Suppressor macrophage treated with lipopolysaccharide for 1 hour (primary cell): ENCODE data around the gene DAB2IP.

Experiments
- DNase-seq, 3 donors: peaks; one replicate each; pipeline ENCODE4 v3.0.0-alpha.2; 2020 to 2022

Gene DAB2IP

DNA sequence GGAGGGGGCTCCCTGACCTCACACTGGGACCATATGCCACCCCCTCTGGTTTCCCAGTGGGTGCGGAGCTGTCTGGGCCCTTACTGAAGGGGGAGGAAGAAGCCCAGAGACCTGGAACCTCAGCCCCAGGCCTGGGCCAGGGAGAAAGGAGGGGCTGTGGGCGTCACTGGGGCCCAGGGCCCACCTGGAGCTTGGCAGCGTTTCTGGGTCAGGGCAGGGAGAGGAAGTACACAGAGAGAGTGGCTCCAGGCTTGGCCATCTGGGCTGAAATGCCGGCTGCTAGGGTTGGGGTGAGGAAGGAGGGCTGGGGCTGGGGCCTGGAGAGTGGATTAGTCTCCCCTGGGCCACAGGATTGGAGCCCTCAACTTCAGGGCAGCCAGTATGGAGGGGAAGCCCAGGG is 6.4 kb upstream of the DAB2IP start:
- no peak for DNase-seq

GRCh38 chr9:121645853-121646807 is 5.3 kb upstream of the DAB2IP start:
- DNase-seq: no peak

DNA sequence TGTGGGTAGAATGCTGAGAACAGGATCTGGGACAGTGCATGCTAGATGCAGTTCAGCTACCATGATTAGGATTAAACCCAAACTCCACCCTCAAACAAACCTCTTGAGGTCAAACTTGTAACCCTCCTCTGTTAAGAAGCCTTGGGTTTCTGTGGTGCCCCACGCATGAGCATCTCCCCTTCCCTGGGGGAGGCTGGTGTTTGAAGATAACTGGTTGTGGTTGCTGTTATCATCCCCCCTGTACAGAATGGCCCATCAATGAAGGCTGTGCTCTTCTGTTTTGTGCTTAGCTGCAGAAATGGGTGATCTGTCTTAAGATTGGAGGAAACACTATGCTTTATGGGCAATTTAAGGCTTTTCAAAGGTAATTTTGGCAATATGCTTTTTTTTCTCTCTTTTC is 4.4 kb upstream of the DAB2IP start:
- no peak for DNase-seq

GRCh38 chr9:121648172-121648571 is 3.3 kb upstream of the DAB2IP start:
- DNase-seq: no peak

DNA sequence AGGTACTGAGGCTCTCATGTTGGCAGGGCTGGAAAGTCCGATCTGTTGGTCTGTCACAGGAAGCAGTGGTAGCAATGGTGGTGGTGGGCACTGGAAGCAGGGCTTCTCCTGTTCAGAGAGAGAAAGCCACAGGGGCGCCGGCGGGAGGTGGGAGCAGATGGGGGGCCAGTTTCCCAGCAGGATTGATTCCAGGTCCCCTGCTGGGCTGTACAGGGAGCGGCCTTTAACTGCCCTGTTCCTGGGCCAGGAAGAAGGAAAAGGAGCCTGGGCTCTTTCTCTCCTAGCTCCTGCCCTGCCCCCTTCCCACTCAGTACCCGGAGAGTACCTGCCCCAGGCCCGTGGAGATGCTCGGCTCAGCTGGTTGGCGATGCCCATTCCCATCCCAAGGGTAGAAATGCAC is 2.6 kb upstream of the DAB2IP start:
- no peak for DNase-seq

DNA sequence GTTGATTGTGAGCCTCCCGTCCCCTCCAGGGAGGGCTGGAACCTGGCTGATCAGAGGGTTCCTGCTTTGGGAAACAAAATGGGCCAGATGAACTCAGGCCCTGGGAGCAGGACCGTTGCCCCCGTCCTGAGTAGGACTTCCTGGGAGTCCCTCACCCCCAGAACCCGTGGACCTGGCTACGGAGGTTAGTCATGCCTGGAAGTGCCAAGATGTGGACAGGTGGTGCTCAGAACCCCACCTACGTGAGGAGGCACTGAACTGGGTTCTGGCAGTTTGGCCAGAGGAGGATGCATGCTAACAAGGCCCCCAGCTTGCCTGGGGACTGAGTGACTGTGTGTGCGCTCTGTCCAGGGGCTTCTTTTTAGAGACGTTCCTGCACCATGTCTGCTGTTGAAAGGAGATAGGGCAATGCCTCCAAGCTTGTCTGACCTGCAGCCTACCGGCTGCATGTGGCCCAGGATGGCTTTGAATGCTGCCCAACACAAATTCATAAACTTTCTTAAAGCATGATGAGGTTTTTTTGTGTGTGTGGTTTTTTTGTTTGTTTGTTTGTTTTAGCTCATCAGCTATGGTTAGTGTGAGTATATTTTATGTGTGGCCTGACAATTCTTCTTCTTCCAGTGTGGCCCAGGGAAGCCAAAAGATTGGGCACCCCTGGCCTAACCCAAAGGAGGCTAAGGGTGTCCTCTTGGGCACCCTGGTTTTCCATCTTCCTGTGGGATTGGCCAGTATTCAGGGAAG is 1.8 kb upstream of the DAB2IP start:
- DNase-seq: no peak

GRCh38 chr9:121650217-121651007 is 1.0 kb upstream of the DAB2IP start:
- DNase-seq: peak; percentile 43 to 71 (median 47)

DNA sequence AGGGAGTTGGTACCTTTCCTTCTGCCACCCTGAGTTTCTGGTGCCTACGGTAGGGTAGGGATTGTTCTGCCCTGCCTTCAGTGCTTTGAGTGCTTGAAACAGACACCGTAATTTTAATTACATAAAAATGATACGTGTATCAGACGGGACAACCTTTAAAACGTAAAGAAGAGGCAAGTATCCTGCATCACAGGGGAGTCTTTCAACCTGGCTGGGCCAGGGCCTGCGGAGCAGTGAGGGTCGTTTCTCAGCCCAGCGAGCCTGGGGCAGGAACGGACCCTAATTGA is 483 bp upstream of the DAB2IP start:
- DNase-seq: no peak

DNA sequence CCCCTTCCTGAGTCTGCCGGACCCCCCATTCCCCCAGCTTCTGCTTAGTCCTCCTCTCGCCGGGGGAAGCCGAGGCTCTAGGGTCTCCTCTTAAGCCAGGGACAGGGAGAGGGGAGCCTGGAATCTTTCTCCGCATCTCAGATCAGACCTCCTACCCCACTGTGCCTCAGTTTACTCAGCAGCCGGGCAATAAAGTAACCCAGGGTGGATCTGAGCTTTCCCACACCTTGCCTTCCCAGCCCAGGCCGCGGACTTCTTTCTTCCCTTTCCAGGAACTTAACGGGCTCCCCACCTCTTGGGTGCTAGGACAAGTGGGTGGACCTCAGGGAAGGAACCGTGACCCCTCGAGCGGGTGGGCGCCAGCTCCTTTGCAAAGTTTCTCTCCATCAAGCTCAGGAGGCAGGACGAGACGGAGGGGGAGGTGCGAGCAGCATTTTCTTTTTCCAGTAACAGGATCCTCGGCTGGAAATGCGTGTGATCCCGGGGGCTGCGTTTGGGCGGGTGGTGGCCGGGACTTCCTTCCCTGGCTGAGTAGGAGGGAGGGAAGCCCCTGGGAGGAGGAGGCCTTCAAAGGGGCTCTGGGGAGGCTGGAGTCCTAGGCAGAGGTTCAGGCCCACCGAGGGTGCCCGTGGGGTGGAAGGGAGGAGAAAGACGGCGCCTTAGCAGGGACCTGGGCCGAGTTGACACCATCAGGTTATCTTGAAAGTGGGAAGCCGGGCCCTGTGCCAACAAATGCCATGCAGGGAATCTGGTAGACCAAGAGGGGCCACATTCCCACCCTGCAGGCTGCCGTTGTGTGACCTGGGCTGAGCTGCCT is 795 bp downstream of the DAB2IP start:
- peak in 1 of 3 donors; percentile 28 for DNase-seq

DNA sequence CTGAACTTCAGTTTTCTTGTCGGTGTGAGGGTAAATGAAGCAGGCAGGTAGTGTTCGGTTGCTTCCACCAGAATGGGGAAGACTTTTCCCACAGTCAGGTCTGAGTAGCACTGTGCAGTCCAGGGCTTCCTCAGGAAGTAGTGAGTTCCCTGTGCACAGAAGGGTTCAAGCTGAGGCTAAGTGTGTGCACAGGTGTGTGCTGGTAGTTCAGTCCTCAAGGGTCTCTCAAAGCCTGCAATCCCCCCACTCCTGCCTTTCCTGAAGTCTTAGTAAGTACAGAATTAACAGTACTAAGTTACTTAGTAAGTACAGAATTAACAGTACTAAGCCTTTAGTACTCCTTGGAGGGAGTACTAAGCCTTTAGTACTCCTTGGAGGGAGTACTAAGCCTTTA is 1.4 kb downstream of the DAB2IP start:
- DNase-seq: no peak

DNA sequence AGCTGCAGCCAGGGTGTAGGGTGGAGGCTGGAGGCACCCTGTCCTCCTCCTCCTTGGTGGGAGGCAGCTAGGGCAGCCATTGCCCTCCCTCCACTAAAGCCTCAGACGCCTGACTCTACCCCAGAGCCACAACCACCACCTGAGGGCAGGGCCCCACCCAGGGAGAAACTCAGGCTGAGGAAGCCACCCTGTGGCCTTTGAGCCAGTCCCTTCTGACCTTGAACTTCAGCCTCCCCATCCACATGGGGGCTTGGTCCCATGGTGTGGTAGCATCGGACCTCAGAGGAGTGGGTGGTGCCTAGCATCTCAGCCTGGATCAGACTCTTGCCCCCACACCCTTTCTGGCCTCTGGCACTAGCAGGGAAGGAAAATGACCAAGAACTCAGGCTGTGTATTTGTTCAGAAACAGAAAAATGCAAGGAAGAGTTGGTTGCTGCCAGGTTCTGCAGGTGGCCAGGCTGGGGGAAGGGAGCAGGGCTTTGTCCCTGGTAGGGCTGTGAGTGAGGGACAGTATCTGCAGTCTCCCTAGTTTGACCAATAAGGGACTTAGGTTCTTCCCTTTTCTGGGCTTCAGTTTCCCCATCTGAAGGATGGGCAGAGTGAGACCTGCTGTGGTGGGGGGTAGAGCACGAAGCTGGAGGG is 3.2 kb downstream of the DAB2IP start:
- DNase-seq: no peak

DNA sequence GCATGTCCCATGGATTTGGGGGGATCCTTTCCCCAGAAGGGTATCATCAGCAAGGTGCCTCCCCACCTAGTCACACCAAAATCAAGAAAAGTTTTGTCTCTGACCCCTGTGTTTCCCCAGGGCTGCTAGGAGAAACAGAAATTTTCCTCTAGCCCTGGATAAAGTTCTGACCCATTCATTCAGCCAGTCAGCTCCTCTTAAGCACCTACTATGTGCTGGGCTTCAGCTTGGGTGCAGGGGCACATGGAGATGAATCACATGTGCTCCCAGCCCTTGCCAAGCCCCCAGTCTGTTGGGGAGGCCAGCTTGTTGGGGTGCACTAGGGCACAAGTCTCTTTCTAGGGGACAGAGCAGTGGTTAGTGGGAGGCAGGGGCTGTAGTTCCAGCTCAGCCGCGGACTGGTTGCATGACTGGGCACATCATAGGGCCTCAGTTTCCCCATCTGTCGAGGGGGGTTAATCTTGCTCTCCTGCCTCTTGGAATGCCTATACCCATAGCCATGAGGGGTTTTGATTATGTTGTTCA is 3.9 kb downstream of the DAB2IP start:
- no peak for DNase-seq

DNA sequence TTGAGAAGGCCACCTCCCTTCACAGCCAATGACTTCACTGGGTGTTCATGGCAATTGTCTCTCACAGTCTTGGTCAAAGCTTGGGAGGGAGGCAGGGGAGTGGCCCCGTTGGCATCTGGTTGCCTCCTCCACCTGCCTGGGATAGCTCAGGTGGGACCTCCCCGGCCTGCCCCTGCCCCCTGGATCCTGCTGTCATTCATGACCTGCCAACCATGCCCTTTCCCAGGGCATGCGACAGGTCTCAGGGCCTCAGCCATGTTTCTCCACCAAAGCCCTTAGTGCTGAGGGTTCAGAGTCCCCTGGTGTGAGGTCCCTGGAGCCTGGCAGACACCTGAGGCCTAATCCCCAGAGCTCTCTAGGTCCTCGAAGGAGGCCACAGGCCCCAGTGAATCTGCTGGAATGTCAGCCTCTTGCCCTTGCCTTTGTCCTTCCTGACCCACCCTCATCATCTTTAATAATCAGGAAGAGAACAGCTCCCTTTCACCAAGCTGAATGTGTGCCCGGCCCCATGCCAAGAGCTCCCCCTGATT is 5.6 kb downstream of the DAB2IP start:
- no peak for DNase-seq

GRCh38 chr9:121658166-121658565 is 6.7 kb downstream of the DAB2IP start:
- DNase-seq: no peak

GRCh38 chr9:121658591-121658990 is 7.2 kb downstream of the DAB2IP start:
- DNase-seq: no peak

DNA sequence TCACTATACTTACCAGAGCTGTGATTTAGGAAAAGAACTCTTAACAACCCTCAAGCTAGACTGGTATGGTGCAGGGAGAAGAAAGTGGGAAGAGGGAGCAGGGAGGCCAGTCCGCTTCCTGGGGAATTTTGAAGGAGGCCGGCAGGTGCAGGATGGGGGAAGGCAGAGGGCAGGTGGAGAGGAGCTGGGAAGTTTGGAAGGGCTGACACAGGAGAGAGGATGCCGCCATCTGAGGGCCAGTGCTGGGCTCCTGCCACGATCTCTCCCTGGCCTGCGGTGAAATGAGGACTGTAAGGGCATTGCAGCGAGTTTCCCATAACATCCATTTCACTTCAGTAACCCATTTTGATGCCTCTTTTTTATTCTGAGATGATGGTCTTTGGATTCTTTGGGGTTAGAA is 8.9 kb downstream of the DAB2IP start:
- no peak for DNase-seq

GRCh38 chr9:121660876-121661275 is 9.4 kb downstream of the DAB2IP start:
- no peak for DNase-seq

DNA sequence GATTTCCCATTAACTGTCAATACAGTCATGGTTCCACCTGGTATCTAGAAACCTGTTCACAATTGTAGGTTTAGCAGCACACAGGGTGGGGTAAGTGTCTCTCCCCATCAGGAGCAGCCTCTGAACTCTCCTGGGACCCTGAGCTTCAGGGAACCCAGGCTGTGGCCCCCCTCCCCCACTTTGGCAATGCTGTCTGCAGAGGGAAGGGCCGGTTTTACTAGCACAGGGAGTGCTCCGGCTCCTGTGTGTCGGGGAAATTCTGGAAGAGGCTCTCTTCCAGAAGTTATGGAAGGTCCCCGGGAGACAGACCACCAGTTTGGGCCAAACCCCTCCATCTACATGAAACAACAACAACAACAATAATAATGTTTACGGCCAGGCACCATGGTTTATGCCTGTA is 9.9 kb downstream of the DAB2IP start:
- no peak for DNase-seq

DNA sequence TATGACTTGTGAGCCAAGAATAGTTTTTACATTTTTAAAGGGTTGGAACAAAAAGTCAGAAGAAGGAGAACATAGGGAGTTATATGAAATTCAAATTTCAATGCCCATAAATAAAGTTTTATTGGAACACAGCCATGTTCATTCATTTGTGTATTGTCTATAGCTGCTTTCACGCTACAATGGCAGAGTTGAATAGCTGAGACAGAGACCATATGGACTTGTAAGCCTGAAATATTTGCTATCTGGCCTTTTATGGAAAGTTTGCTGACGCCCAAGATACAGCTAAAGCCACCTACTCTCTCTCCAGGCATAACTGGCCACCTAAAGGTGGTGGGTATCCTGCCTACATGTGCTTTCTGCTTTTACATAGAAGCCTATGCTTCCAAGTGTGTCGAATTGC is 10.9 kb downstream of the DAB2IP start:
- DNase-seq: no peak

GRCh38 chr9:121662891-121663580 is 11.6 kb downstream of the DAB2IP start:
- DNase-seq: no peak

DNA sequence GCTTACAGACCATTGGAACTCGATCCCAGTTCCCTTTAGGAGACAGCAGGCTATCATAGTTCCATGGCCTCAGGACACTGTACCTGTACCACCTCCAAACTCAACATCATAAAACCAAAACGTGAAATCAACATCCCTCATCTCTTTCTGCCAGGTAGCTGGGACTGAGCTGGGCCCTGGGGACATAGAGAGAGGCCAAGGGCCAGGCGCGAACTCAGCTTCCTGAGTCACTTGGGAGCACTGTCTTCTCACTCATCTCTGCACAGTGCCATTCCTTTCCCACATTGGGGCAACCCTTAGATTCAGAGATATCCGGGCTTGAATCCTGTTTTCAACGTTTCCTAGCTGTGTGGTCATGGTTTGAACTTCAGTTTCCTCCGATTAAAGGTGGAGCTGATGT is 12.2 kb downstream of the DAB2IP start:
- DNase-seq: no peak
